GM10266 (cell line): Measurements from ENCODE around the gene ANXA1.

Experiments
- DNase-seq: peaks from one replicate; pipeline ENCODE4 v3.0.0; 2012; ENCODE audit errors: extremely low spot score
- TF ChIP-seq, protein P1 (sequence below): IDR thresholded peaks from 2 replicates; pipeline ENCODE4 v1.5.1; 2012; ENCODE audit warnings: mild to moderate bottlenecking, low read depth; ENCODE audit not compliant: control insufficient read depth, insufficient read depth; ENCODE audit errors: missing control alignments

Gene ANXA1

DNA sequence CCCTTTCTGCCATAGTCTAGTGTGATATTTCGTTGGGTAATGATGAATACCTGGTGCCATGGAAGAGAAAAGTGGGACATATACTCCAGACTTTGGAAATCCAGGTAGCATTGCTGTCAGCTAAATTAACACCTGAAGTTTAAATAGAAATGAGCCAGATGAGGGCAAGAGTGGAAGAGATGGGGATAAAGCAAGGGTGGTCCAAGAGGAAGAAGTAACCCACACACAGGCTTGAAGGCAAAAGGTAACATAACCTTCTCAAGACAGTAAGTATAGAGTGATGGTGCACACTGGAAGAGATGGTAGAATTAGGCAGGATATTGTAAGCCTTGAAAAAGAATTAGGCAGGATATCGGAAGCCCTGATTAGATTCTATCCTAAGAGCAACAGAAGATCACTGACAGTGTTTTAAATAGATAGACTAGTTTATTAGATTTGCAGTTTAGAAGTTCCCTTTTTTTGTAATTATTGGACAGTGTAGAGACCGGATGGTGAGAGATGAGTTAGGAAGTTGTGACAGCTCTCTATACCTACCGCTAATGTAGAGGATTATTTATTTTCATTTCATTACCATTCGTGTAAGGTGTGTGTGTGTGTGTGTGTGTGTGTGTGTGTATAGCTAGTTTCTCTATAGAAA lies 16.8 kb downstream of the ANXA1 start:
- TF ChIP-seq, protein P1, sequence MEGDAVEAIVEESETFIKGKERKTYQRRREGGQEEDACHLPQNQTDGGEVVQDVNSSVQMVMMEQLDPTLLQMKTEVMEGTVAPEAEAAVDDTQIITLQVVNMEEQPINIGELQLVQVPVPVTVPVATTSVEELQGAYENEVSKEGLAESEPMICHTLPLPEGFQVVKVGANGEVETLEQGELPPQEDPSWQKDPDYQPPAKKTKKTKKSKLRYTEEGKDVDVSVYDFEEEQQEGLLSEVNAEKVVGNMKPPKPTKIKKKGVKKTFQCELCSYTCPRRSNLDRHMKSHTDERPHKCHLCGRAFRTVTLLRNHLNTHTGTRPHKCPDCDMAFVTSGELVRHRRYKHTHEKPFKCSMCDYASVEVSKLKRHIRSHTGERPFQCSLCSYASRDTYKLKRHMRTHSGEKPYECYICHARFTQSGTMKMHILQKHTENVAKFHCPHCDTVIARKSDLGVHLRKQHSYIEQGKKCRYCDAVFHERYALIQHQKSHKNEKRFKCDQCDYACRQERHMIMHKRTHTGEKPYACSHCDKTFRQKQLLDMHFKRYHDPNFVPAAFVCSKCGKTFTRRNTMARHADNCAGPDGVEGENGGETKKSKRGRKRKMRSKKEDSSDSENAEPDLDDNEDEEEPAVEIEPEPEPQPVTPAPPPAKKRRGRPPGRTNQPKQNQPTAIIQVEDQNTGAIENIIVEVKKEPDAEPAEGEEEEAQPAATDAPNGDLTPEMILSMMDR = no peak
- no peak for DNase-seq

DNA sequence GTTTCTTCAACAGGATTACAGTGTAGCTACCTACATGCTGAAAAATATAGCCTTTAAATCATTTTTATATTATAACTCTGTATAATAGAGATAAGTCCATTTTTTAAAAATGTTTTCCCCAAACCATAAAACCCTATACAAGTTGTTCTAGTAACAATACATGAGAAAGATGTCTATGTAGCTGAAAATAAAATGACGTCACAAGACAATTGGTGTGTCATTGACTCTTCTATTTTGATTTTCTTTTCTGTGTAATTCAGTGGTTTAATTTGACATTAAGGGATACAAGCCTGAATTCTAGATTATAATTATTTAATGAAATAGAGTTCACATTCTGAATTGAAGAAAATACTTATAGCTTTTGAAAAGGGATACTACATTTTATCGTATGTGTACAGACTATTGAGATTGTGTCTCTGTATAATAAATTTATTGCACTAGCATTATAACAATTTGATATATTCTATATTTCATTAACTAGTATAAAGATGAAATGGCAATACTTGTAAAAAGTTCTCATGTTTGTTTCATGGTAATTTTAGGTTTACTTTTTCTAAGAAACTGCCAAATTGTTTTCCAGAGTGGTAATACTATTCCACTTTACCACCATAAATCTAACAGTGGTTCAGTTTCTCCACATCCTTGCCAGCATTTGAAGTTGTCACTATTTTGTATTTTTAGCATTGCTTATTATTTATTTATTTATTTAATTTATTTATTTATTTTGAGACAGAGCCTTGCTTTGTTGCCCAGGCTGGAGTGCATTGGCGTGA lies 18.7 kb downstream of the ANXA1 start:
- TF ChIP-seq, protein P1 = no peak
- no peak for DNase-seq

DNA sequence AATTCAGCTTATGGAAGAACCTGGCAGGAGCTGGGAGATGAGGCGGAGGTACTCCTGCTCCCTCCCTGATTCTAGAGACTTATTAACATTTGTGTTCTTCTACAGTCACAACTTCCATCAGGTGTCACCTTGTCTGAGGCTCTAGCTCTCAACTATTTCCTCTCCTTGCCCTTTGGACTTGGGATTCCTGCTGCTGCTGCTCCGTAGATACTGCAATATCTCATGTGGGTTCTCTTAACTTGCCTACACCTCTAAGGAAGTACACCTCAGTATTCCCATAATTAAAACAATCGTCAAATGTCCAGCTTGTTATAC lies 21.2 kb downstream of the ANXA1 start:
- DNase-seq = no peak
- TF ChIP-seq, protein P1 = no peak

DNA sequence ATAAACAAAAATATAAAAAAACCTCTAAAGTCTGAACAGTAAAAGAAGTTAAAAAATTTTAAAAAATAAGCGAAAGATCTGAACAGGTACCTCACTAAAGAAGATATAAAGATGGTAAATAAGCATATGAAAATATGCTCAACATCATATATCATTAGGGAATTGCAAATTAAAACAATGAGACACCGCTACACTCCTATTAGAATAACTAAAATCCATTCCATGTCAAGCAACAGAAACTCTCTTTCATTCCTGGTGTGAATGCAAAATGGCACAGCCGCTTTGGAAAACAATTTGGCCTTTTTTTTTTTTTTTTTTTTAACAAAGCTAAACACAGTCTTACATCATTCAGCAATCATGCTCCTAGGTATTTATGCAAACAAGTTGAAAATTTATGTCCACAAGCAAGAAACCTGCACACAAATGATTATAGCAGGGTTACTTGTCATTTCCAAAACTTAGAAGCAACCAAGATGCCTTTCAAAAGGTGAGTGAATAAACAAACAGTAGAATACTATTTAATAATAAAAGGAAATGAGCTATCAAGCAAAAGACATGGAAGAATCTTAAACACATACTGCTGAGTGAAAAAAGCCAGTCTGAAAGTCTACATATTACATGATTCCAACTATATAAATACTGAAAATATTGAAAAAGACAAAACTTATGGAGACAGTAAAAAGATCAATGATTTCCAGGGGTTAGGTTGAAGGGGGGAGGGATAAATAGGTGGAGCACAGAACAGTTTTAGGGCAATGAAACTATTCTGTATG lies 22.1 kb downstream of the ANXA1 start:
- no peak for DNase-seq
- TF ChIP-seq, protein P1 = no peak

DNA sequence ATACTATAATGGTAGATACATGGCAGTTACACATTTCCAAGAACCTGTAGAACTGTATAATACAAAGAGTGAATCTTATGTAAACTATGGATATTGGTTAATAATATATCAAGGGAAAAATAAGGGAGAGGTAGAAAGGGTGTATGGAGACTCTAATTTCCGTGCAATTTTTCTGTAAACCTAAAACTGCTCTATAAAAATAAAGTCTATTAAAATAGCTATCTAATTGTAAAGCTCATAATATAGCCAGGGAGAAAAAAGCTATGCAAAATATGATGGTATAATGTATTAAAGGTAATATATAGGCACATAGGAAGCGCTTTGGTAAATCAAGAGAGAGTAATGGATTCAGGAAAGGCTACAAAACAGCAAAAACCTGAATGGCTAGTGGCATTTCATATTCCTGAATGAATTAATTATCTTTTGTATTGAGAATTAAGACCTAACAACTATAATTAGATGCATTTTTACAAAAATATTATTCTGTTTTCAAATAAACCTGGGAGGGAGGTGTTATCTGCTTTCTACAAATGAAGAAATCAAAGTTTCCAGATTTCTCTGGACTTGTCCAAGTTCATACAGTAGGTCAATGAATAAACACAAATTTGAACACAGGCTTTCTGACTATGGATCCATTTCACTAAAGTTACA lies 22.8 kb downstream of the ANXA1 start:
- TF ChIP-seq, protein P1 = no peak
- DNase-seq = no peak

DNA sequence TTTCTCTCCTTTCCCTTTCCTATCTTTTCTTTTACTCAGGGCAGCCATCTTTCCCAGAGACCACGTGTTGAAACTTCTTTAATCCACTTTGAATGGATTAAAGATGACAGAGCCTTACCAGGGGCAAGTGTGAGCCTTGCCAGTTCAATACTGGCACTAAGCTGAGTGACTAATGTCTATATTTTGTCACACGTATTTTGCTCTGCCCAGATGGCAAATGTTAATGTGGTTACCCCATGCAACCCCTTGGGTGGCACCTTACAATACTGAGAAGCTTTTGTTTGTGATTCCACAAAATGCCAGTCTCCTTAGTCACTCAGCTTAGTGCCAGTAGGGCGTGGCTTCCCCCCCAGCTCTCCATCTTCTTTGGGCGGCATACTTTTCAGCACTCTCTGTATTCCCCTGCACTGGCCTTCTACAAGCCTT lies 24.8 kb downstream of the ANXA1 start:
- no peak for DNase-seq

More for the DNA sequence above, 24.8 kb downstream of the ANXA1 start:
- TF ChIP-seq, protein P1 = no peak
